Keratinocyte (primary cell): ENCODE measurements around the gene PLEKHM1.

Experiments used
- CTCF ChIP-seq, 3 experiments: IDR thresholded peaks in 1 of 3; conservative IDR thresholded peaks in 1 of 3; optimal IDR thresholded peaks in 1 of 3; 2 replicates in 2 of 3; 3 replicates in 1 of 3; pipeline versions ENCODE3 to v1.5.1; 2011; ENCODE audit warnings: low read length in 3 of 3, mild to moderate bottlenecking in 3 of 3, moderate library complexity in 2 of 3, control low read depth in 1 of 3, inconsistent platforms in 1 of 3; ENCODE audit not compliant: insufficient read depth in 2 of 3; ENCODE audit errors: extremely low read depth in 1 of 3
- EZH2 ChIP-seq: IDR thresholded peaks from one replicate; pipeline ENCODE4 v1.6.1; 2012; ENCODE audit warnings: inconsistent platforms, mild to moderate bottlenecking, low read length, moderate library complexity

GRCh38 chr17:45430738-45431530, 59.6 kb downstream of the PLEKHM1 start:
- no peak for TF ChIP-seq CTCF (optimal IDR thresholded peaks at IDR 0.05 in 1 of 3, IDR thresholded peaks at IDR 0.05 in 1 of 3, conservative IDR thresholded peaks at IDR 0.05 in 1 of 3; ENCODE audit: extremely low read depth in 1 of 3, insufficient read depth in 2 of 3, low read length in 3 of 3)
- no peak for TF ChIP-seq EZH2
